Keratinocyte (primary cell): ENCODE measurements around the gene SUPT6H.

Experiments
- EZH2 ChIP-seq: IDR thresholded peaks from one replicate; pipeline ENCODE4 v1.6.1; 2012; ENCODE audit warnings: inconsistent platforms, mild to moderate bottlenecking, low read length, moderate library complexity
- TF ChIP-seq, protein P1 (sequence below), 3 experiments: IDR thresholded peaks in 1 of 3; conservative IDR thresholded peaks in 1 of 3; optimal IDR thresholded peaks in 1 of 3; 2 replicates in 2 of 3; 3 replicates in 1 of 3; pipeline versions ENCODE3 to v1.5.1; 2011; ENCODE audit warnings: low read length in 3 of 3, mild to moderate bottlenecking in 3 of 3, moderate library complexity in 2 of 3, control low read depth in 1 of 3, inconsistent platforms in 1 of 3; ENCODE audit not compliant: insufficient read depth in 2 of 3; ENCODE audit errors: extremely low read depth in 1 of 3

DNA sequence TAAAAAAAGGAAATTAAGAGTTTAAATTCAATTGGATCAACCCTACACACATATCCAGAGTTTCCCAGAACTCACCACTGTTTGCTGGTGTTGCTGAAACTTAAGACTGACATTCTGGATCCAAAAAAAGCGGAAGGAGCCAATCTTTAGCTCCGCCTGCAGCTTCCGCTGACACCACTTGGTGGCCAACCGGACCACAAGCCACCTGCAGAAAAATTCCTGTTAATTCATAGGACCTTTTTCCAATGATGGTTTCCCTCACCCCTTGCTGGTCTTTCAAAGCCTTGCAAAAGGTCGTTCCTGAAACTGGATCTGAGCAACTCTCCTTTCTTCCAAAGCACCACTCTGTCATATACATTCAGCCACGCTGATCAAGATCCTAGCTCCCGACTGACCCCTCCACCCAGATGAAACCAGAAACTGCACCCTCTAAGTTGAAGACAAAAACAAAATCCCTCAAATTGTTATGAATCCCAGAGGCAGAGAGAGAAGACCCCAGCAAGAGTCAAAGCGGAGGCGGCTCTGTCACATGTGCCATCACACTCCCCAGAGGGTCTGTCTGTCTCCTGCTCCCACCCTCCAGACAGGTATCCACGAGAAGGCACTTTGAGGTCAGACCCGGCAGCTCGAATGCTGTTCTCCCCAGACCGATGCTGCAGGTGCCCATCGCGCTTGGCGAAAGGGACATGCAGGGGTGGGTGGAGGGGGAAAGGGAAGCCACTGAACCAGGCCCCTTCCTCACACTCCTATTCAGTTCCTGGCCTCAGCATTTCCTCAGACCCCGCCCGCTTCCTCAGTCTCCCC is 17.8 kb upstream of the SUPT6H start:
- TF ChIP-seq, protein P1, sequence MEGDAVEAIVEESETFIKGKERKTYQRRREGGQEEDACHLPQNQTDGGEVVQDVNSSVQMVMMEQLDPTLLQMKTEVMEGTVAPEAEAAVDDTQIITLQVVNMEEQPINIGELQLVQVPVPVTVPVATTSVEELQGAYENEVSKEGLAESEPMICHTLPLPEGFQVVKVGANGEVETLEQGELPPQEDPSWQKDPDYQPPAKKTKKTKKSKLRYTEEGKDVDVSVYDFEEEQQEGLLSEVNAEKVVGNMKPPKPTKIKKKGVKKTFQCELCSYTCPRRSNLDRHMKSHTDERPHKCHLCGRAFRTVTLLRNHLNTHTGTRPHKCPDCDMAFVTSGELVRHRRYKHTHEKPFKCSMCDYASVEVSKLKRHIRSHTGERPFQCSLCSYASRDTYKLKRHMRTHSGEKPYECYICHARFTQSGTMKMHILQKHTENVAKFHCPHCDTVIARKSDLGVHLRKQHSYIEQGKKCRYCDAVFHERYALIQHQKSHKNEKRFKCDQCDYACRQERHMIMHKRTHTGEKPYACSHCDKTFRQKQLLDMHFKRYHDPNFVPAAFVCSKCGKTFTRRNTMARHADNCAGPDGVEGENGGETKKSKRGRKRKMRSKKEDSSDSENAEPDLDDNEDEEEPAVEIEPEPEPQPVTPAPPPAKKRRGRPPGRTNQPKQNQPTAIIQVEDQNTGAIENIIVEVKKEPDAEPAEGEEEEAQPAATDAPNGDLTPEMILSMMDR (optimal IDR thresholded peaks at IDR 0.05 in 1 of 3, IDR thresholded peaks at IDR 0.05 in 1 of 3, conservative IDR thresholded peaks at IDR 0.05 in 1 of 3; ENCODE audit: extremely low read depth in 1 of 3, insufficient read depth in 2 of 3, low read length in 3 of 3), result peak; percentile 36 to 68 (median 64)
- TF ChIP-seq EZH2, result no peak
